ENCODE results near the gene SELE. TPM values are rescaled to one million over a fixed set of nuclear protein-coding genes. Genes with fewer than 3 reads are reported as not detected.
A peak's percentile ranks its signal among the peaks of the same experiment; 100 is the strongest.

The SELE gene
- total and polyA plus RNA-seq, 12 donors, result 0.14 to 7.2 (median 0.97) TPM

- no peak overlapping the region for H3K27ac ChIP-seq
- no peak for TF ChIP-seq POLR2A (IDR thresholded peaks at IDR 0.05)
- no peak for TF ChIP-seq CTCF (IDR thresholded peaks at IDR 0.05)
- no peaks in the 10 kb centered on the region for H3K36me3 ChIP-seq (replicated peaks in 1 of 2)
- H3K4me1 ChIP-seq (replicated peaks in 1 of 2), result no peaks in the 10 kb centered on the region
- DNase-seq, result no peak
- intact Hi-C loops (cut with DNase I), result no loop called here
- no peaks in the 10 kb centered on the region for H3K27me3 ChIP-seq
- WGBS, 4 donors, result 81 to 86% (median 84%) methylated on average over 2 of the region's 2 CpGs
- no peaks in the 10 kb centered on the region for H3K9me3 ChIP-seq (replicated peaks in 1 of 3)
- H3K4me3 ChIP-seq, result no peak overlapping the region
Observed at GRCh38 chr1:169746550-169746949, 12.7 kb upstream of the SELE start.

GRCh38 chr1:169745015-169745861, 11.4 kb upstream of the SELE start:
- TF ChIP-seq POLR2A (IDR thresholded peaks at IDR 0.05), result no peak
- no peak for TF ChIP-seq CTCF (IDR thresholded peaks at IDR 0.05)
- H3K27me3 ChIP-seq, result no peaks in the 10 kb centered on the region
- H3K9me3 ChIP-seq (replicated peaks in 1 of 3), result no peaks in the 10 kb centered on the region
- H3K36me3 ChIP-seq (replicated peaks in 1 of 2), result no peaks in the 10 kb centered on the region
- 58 to 65% (median 59%) methylated on average over 5 of the region's 5 CpGs for WGBS, 4 donors
- DNase-seq, result peak in 2 of 7 donors; percentile 21 to 22
- intact Hi-C loops (cut with DNase I), result no loop called here
- H3K4me1 ChIP-seq (replicated peaks in 1 of 2), result no peaks in the 10 kb centered on the region
- no peak overlapping the region for H3K4me3 ChIP-seq
- no peak overlapping the region for H3K27ac ChIP-seq

GRCh38 chr1:169741666-169742394, 8.0 kb upstream of the SELE start:
- no peak for TF ChIP-seq POLR2A (IDR thresholded peaks at IDR 0.05)
- no peak for TF ChIP-seq CTCF (IDR thresholded peaks at IDR 0.05)
- intact Hi-C loops (cut with DNase I), result no loop called here
- H3K4me1 ChIP-seq (replicated peaks in 1 of 2), result peaks cover 0 to 4% of the 10 kb centered on the region in 2 donors
- H3K27ac ChIP-seq, result no peak overlapping the region
- H3K36me3 ChIP-seq (replicated peaks in 1 of 2), result no peaks in the 10 kb centered on the region
- no peak for DNase-seq
- H3K4me3 ChIP-seq, result no peak overlapping the region
- no peaks in the 10 kb centered on the region for H3K9me3 ChIP-seq (replicated peaks in 1 of 3)
- H3K27me3 ChIP-seq, result no peaks in the 10 kb centered on the region
- 72 to 83% (median 78%) methylated on average over 6 of the region's 6 CpGs for WGBS, 4 donors

GRCh38 chr1:169739980-169740379, 6.1 kb upstream of the SELE start:
- Histone ChIP-seq H3K4me1 (replicated peaks in 1 of 2) (peaks cover 0 to 4% of the 10 kb centered on the region in 2 donors), H3K27me3 (no peaks in the 10 kb centered on the region), H3K4me3 (no peak overlapping the region), H3K27ac (peak overlapping the region in 2 of 5 donors; percentile 29 to 72), H3K36me3 (replicated peaks in 1 of 2) (no peaks in the 10 kb centered on the region), H3K9me3 (replicated peaks in 1 of 3) (no peaks in the 10 kb centered on the region)
- no peak for DNase-seq
- no peak for TF ChIP-seq POLR2A (IDR thresholded peaks at IDR 0.05)
- TF ChIP-seq CTCF (IDR thresholded peaks at IDR 0.05), result no peak
- intact Hi-C loops (cut with DNase I), result no loop called here
- 41 to 48% (median 47%) methylated on average over 5 of the region's 5 CpGs for WGBS, 4 donors
